ENCODE results near the gene ACTA2. TPM values are rescaled to one million over a fixed set of nuclear protein-coding genes. Genes with fewer than 3 reads are reported as not detected.

ACTA2 gene
- total RNA-seq: 10.5 and 42.4 TPM in 2 replicates

GRCh38 chr10:88952647-88953111, at the start of gene ACTA2:
ACTA2 (minus strand) TSS chr10:88952773; CDS start chr10:88948930, 3,843 bp downstream.
- no peak for DNase-seq (ENCODE audit: low read depth)
- H3K4me3 ChIP-seq (ENCODE audit: low read depth, low read length): peak within 1 kb of the TSS; percentile 1

DNA sequence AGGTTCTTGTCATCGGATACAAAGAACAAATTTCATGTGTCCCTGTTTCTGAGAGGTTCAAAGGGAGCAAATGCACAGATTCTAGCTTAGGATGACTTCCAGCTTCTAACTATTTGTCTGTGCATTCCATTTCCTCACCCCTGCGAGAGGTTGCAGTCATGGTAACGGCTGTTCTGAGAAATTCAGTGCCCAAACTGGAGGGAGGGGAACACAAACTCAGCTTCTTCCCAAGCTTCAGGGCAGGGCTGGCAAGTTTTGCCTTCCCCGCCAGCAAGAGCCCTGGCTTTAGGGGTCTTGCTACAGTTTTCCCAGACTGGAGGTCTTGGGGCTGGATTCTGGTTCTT, 49.1 kb upstream of the ACTA2 start:
- TF ChIP-seq CTCF (conservative IDR thresholded peaks at IDR 0.05; ENCODE audit: low read depth, low read length): no peak
- no peak for DNase-seq (ENCODE audit: low read depth)
- H3K4me3 ChIP-seq (ENCODE audit: low read depth, low read length): no peak overlapping the region

More at GRCh38 chr10:88952647-88953111, at the start of gene ACTA2:
- no peak for TF ChIP-seq CTCF (conservative IDR thresholded peaks at IDR 0.05; ENCODE audit: low read depth, low read length)

DNA sequence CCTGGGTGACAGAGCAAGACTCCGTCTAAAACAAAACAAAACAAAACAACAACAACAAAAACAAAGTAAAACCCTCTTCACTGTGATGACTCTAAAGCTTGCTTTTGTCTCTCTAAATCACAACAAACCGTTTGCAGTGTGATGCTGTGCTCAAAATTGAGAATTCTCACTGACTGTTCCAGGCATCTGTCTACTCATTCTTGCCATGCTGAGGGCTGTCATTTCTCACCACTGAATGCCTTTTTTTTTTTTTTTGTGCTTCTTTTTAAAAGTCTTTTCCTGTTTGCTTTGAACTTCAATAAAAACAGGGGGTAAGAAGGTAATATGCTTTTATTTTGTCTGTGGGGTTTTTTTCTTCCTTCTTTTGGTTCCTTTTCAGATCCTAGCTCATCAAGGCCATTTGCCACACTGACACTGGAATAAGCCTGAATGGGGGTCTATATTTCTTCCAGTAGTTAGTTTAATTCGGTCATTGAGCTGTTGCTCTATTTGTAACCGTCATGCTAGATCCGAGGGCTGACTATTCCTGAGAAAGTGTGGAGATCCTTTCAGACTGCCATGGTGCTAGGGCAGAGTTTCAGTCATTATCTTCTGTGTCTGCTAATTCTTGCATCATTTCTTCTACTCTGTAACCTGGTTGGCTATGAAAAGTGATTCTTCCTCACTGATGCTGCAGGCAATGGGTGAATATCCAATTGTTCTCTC, 48.6 kb upstream of the ACTA2 start:
- TF ChIP-seq CTCF (conservative IDR thresholded peaks at IDR 0.05; ENCODE audit: low read depth, low read length): no peak
- no peak overlapping the region for H3K4me3 ChIP-seq (ENCODE audit: low read depth, low read length)

GRCh38 chr10:88999625-89000024, 47.1 kb upstream of the ACTA2 start:
- no peak overlapping the region for H3K4me3 ChIP-seq (ENCODE audit: low read depth, low read length)
- no peak for DNase-seq (ENCODE audit: low read depth)
- no peak for TF ChIP-seq CTCF (conservative IDR thresholded peaks at IDR 0.05; ENCODE audit: low read depth, low read length)

More for the DNA sequence above, 48.6 kb upstream of the ACTA2 start:
- DNase-seq (ENCODE audit: low read depth): no peak

GRCh38 chr10:88996927-88997326, 44.4 kb upstream of the ACTA2 start:
- H3K4me3 ChIP-seq (ENCODE audit: low read depth, low read length): no peak overlapping the region
- no peak for TF ChIP-seq CTCF (conservative IDR thresholded peaks at IDR 0.05; ENCODE audit: low read depth, low read length)
- no peak for DNase-seq (ENCODE audit: low read depth)

GRCh38 chr10:88995156-88995876, 42.7 kb upstream of the ACTA2 start:
- no peak for DNase-seq (ENCODE audit: low read depth)
- no peak overlapping the region for H3K4me3 ChIP-seq (ENCODE audit: low read depth, low read length)

More at GRCh38 chr10:88995156-88995876, 42.7 kb upstream of the ACTA2 start:
- no peak for TF ChIP-seq CTCF (conservative IDR thresholded peaks at IDR 0.05; ENCODE audit: low read depth, low read length)

Data from epithelial cell of proximal tubule (primary cell).